ENCODE measurements around the gene TASOR.

DNA sequence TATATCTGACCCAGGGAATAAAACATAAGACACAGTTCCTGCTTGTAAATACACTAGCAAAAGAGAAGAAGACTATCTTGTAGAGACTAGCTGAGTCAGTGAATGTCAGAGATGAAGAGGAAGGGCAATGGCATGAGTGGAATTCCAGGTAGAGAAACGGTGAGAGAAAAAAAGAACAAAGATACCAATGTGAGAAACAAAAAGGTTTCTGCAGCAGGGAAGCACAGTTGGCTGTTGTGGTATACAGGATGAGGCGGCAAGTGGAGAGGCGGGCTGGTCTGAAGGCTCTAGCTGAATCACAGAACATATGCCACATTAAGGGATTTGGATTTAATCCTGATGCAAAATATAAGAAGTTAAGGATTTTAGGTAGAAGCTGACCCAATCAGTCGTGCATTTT, 17.1 kb upstream of the TASOR start:
- TF ChIP-seq POLR2AphosphoS5 (IDR thresholded peaks at IDR 0.05) = no peak
- no peak for TF ChIP-seq POLR2A (IDR thresholded peaks at IDR 0.05)

Measured in sigmoid colon (tissue), 4 donors.